ENCODE results near the gene MAP1B.
"Not testable (repeated sequence)": the region's sequence is repeated elsewhere in the genome, so short reads cannot be mapped to it uniquely, and the experiment has no call there.

The MAP1B gene

DNA sequence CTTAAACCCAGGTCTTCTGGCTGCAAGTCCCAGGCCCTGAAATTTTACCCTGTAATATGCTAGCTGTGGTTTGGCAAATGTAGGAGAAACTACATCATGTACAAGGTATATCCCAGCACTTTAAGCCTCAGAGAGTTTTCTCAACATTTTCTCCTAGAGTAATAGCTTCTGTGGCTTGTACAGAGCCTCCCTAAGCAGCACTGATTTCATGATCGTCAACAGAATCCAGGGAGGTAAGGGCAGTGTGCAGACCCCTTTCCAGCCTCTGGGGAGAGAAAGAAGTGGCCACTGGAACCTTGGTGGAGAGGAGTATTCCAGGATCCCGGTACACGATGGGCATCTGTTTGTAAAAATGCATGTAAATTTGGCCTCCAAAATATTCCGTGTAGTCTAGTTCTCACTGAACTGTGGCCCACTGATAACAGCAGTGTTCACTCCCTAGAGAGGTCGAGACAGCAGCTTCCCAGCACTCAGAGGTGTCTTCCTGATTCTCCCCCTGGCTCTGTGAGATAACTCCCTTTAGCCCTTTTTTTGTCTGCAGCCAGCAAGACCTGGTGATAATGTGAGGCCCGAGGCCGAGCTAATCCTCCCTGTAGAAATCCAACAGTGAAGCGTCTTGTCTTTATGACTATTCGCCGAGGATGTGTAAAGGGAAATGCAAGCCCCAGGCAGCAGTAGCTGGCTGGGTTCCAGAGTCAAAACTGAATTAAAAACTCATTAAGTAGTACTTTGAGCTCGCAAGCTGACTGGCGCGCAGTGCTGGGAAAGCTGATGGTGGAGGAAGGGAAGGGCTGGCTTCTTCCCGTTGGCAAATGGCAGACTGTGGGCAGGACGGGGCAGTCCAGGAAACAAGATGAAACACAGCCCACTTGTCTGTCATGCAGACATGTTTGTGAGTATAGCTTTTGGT, 59.0 kb downstream of the MAP1B start:
- no peak for DNase-seq

DNA sequence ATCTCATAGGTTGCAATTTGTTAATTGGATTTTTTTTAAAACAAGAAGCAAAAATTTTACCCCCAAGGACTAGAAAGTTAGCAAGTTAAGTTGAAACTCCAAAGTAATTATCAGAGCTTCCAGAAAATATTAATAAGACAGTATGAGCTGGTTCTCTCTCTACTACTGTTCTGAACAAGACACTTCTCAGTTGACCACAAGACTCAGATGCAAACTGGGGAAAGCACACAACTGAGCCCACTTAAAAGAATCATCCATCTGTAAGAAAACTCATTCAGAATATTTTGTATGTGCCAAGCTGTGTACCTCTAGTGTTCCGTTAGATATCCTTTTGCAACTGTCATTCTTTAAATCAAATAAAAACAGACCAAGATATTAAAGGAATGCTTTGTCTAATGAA, 60.0 kb downstream of the MAP1B start:
- no peak for DNase-seq

DNA sequence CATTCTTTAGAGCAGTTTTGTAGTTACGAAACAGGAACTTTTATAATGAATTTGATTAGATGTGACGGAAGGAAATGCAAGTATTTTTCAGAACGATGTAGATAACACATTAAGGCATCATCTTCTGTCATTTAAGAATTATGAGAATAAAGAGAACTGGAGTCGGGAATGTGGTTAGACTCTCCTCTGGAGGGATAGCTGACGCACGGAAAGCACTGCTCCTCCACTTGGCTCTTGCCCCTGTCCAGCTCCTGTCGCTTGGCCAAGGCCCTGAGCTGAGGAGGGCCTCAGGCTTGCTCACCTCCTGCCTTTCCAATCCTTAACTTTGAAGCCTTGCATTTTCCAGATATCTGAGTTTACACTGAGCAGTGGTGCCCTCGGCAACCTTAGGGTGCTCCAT, 60.5 kb downstream of the MAP1B start:
- DNase-seq = no peak

DNA sequence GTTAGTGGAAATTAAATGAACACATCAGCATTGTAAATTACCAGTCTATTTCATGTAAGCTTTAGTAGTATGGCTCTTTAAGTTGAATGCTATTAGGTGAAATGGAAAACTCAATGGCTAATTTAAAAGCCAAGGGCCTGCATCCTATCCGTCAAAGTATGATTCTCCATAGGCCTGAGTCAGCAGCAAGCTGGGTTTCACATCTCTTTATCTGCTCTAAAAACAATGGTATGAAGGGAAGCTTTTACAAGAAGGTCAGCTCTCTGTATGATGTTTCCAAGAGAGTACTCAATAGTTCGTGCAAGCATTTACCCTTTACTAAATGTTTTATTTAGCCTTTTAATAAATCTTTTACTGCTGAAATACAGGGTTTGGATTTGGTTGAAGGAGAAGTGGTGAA, 62.8 kb downstream of the MAP1B start:
- no peak for DNase-seq

DNA sequence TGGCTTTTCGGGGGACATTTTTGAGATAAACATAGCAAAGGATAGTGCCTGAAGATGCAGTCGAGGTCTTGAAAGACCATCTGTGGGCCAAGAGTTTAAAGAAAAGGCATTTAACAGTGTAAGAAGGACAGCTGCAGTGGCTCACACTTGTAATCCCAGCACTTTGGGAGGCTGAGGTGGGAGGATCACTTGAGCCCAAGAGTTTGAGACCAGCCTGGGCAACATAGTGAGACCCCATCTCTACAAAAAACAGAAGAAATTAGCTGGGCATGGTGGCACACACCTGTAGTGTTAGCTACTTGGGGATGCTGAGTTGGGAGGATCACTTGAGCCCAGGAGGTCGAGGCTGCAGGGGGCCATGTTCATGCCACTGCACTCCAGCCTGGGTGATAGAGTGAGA, 63.9 kb downstream of the MAP1B start:
- DNase-seq = not testable (repeated sequence)

DNA sequence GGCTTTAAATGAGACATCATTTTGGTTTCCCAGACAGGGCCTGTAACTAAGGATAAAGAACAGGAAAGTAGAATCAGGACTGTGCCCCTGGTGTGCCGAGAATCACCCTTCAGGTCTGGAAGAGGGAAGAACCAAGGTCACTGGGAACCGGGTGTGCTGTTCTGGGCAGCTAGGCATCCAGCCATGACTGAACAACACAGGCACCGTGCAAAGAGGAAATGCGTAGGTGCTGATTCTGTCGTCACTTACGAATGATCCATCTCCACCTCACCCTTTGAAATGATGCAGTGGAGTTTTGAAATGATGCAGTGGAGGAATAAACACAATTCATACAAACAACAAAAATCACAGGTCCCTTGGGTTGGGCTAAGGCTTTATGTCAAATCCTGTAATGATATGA, 64.4 kb downstream of the MAP1B start:
- DNase-seq = no peak

DNA sequence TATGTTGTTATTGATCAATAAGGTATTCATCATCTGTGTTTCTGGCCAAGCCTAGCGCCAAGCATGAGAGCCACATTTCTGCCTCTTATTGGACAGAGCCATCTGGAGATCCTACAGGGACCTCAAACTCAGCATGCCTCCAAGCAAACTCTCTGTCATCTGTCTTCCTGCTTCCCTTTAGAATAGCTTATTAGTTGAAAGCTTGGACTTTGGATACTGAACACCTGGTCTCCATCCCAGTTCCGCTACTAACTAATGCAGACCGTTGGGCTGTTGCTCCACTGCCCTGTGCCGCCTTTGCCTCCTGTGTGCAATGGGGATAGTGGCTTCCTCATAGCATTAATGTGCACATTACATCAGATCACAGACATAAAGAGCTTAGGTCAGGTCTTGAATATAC, 65.5 kb downstream of the MAP1B start:
- DNase-seq = no peak

DNA sequence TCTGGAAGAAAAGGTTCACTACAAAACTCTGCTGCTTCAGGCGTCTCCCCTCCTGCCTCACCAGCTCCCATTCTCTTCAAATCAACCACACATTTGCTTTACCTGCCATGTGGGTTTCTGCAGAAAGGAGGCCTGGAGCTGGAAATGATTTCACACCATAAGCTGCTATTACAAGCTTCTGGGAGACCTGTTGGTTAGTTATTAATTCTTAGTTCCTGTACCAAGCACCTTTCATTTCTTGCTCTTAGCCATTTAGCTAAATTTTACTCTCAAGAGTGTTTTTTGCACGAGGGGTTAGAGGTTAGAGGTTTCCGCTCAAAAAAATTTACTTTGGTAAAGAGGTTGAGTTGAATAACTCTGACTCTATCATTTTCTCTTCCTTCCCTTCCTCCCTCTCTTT, 70.3 kb downstream of the MAP1B start:
- DNase-seq = no peak

DNA sequence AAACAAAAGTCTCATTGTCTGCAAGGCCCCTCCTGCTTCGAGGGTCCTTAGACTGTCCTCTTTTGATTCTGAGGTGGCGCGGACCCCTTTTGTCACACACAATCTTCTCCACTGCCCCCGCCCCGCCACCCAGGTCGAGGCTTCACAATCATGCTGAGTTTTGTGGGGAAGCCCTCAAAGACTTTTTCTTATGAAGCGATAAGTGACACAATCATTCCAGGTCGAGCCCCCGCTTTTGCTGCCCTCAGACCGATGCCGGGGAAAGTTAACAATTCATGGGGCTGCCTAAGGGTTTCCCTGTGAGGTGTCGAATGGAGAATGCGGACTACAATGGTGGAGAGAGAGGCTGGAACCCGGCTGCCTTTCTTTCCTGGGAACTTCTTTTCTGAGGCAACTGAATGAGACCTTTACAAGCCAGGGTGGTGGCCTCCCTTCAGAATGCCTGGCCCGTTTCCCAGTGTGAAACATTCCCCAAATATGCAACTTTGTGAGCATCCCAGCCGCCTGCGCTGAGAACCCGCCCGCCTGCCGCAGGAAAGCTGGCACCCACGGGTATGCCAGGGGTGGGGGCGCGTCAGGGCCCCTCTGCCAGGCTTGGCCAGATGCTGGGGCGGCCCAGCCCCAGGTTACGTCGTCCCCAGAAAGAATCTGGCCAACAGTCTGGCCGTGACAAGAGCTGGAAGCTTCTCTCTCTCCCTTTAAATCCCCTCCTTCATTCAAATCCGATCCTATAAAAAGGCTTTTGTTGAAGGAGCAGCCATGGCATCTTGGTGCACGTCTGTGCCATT, 71.9 kb downstream of the MAP1B start:
- peak; percentile 46 for DNase-seq

DNA sequence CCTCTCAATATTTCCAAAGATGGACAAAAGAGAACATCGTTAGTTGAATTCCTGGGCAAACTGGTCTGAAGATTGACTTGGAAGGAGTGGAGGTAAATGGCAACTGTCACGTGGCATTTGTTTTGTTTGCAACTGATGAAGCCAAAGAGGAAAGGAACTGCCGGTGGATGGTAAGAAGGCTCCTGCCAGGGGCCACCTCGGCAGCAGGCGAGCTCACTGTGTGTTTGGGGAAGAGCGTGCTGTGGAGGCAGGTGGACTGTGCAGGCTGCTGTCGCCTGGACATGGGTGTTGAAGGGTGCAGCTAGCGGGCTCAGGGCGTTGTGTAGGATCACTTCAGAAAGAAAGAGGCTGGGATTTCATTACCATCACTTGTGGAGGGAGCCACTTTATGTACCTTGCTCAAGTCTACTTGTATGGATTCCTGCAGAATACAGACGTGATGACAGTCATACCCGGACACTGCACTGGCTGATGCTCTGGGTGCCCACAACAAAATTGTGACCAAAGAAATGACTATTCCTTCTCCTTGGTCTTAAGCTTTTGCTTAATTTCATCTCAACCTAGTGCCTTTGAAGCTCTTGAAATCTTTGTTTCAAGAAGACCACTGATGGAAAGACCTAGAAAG, 72.7 kb downstream of the MAP1B start:
- DNase-seq = no peak

DNA sequence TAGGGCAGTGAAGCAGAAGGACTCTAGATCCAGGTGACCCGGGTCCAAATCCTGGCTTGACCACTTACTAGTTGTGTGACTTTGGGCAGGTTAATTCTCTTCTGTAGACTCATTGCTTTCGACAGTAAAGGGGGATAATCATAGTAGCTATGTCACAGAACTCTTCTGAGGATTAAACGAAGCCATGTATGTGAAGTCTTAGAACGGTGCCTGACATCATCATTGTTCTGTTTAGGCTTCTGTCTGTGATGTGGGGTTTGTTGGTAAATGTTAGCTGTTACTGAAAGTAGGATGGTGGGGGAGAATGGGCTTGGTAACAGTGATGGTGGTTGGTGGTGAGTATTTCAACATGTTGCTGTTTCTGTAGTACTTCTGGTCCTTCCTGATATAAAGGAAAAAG, 73.7 kb downstream of the MAP1B start:
- DNase-seq = no peak

DNA sequence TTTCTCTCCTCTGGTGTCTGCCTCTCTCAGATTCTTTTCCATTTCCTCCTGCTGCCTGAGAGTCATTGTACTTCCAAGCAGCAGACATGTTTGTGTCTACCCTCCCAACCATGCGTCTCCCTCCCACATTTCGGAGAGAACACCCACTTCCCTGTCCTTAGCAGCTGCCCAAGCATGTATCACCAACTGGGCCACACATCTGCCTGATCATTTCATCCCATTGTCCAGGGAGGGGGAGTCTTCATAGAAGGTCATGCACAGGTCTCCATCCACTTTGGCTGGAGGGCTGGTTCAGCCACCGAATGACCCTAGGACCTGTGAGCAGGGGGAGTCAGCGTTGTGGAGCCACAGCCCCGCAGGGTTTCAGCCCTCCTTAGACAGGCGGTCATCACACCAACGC, 75.4 kb downstream of the MAP1B start:
- DNase-seq = no peak

DNA sequence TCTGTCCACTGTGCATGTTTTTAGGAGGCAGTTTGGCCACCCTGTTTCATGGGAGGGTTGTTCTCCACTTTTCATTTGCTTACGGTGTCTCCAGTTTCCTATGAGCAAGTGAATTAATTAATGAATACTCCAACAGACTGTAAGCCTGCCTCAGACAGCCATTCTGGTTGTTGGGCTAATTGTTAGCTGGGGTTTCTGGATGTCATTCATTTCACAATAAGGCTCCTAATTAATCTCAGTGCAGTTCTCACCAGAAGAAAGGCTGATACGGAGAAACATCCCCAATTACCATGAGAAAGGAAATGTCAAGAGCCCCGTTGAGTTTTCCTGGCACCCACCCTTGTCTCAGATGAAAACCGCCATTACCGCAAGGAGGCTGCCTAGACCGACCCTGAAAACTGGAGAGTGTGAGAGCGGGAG, 75.8 kb downstream of the MAP1B start:
- DNase-seq = no peak

DNA sequence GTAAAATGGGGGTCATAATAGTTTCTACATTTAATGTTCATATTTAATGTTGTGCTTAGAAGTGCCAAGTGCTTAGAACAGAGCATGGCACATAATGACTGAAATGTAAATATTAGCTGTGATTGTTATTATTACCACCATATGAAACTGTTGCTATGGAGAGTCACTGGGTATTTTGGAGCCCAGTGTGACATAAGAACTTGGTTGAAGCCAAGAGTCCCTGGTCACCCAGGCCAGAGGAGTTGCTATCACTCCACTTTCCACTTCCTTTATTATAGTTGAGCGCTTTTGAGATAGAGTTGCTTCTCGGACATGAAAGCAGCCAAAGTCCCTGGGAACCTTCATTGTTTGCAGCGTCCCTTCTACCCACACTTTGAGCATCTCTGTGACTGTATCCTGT, 77.1 kb downstream of the MAP1B start:
- no peak for DNase-seq

DNA sequence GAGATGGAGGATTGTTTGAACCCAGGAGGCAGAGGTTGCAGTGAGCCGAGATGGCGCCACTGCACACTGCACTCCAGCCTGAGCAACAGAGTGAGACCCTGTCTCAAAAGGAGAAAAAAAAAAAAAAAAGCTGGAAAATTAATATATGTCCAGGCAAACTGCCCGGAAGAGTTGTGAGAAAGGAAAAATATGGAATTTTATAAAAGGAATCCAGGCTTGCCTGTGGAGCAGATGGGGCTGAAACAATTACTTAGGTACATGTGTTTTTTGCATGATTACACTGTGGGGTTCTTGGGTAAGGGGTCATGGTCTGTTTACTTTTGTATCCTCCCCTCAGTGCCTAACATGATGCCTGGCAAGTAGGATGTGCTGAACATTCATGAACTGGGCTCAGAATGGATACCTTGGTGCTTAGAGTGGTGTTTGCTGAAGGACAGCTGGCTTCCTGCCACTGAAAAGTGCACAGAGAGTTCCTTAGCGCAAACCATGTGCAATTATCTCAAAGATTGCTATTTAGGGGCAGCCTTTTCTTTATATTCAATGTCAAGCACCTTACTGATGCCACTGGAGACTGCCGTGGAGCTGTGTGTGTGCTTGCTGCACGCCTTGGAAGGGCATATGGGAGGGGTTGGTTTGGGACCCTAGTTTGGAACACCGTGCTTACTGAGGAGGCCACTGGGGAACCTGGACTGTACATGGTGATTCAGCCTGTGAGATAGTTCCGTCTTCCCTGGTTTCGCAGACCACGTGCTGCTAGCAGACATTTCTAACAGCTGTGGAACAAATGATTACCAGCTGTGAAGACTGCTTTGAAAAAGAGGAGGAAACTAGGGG, 78.4 kb downstream of the MAP1B start:
- DNase-seq = no peak

DNA sequence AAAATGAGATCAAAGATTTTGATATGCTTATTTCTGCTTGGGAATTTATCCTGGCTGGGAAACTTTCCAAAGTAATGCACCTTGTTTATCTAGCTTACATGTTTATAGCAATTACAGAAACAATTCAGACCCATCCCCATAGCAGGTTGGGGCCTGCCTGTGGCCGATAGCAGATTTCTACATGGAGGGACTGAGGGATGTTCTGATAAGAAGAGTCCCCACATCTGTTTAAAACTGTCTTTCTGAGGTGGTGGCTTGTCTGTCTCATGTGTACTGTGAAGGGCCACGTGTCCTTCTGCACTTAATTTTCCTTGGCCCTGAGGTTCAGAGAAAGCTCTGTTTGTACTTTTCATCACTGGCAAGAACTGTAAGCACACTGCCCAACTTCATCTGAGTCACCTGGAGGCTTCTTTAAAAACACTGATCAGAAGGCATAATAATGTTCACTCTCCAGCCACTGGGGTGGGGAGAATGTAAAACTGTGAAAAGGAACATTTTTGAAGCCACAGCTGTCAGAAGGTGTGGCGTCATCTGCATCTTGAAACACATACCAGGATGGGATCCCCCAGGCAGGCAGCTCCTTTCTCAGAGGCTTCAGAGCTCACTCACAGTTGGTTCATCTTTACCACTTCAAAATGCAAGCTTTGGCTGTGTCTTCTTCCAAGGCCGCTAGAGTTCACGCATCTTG, 80.3 kb downstream of the MAP1B start:
- no peak for DNase-seq

DNA sequence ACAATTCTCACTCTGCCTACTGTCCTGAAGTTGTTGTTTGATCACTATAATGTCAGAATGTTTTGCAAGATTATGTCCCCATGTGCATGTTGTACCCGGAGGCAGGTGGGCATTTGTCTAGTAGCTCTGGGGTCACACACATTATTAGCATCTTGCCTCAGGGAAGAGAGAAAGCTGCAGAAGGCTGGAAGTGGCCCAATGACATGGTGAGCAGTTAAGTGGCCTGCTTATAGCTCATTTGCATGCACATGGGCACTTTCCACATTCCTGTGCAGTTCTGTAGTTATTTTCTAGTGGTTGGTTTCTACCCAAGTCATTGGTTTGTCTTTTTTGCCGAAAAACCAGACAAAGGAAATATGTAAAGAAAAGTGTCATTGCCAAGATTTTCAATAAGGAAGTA, 80.9 kb downstream of the MAP1B start:
- no peak for DNase-seq

DNA sequence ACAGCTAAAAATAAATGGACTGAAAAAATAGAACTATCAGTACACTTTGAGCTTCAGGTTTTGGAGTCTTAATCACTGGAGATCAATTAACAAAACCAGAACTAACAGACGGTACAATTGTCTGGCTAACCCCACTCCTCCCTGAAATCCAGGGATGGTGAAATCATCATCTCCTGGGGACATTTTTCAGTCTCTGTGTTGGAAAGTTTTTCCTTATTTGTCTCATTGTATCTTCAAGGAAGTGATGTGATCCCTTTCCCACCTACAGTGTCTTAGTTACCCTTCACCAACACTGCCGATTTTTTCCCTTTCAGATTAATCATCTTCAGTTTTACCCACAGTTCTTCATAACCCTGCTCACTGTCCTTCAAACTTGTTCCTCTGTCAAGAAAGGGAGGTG, 81.9 kb downstream of the MAP1B start:
- no peak for DNase-seq

DNA sequence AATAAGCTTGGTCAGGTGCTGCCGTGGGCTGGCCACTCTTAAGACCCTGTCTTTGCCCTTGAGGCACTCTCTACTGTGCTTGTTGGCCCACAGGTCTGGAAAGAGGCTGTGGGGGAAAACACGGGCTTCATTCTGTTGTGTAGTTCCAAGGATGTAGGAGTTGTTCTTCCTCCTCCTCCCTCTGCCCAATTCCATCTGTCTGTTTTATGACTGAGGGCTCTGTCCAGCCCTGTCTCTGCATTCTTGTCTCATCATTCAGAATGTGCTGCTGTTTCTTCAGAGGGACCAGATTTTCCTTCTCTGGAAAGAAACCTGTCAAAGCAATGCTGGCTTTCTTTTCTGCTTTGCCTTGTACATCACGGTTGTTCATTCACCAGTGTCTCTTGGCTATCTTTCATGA, 84.1 kb downstream of the MAP1B start:
- DNase-seq = no peak

DNA sequence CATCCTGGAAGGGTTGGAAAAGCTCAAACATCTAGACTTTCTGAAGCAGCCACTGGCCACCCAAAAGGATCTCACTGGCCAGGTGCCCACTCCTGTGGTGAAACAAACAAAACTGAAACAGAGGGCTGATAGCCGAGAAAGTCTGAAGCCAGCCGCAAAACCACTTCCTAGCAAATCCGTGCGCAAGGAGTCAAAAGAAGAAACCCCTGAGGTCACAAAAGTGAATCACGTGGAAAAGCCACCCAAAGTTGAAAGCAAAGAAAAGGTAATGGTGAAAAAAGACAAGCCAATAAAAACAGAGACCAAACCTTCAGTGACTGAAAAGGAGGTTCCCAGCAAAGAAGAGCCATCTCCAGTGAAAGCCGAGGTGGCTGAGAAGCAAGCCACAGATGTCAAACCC, 87.6 kb downstream of the MAP1B start:
- DNase-seq = no peak

DNA sequence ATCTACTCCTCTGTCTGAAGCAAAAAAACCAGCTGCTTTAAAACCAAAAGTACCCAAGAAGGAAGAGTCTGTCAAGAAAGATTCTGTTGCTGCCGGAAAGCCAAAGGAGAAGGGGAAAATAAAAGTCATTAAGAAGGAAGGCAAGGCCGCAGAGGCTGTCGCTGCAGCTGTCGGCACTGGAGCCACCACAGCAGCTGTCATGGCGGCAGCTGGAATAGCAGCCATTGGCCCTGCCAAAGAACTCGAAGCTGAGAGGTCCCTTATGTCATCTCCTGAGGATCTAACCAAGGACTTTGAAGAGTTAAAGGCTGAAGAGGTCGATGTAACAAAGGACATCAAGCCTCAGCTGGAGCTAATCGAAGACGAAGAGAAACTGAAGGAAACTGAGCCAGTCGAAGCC, 88.3 kb downstream of the MAP1B start:
- no peak for DNase-seq

DNA sequence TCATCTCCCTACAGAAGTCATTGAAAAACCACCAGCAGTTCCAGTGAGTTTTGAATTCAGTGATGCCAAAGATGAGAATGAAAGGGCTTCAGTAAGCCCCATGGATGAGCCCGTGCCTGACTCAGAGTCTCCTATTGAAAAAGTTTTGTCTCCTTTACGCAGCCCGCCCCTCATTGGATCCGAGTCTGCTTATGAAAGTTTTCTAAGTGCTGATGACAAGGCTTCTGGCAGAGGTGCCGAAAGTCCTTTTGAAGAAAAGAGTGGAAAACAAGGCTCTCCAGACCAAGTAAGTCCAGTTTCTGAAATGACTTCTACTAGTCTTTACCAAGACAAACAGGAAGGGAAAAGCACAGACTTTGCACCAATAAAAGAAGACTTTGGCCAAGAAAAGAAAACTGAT, 90.1 kb downstream of the MAP1B start:
- DNase-seq = no peak

Data from amniotic stem cell (primary cell).